Loucy (cell line): Measurements from ENCODE around the gene GPX3.

ENCODE experiments used
- H2AFZ ChIP-seq: fragments of 200-600 bp; sonication (generic); 2 replicates; pipeline ENCODE4 v1.6.0; 2016; ENCODE audit warnings: antibody characterized with exemption, mild to moderate bottlenecking, low read length, moderate library complexity
- H3F3A ChIP-seq: fragments of 200-600 bp; 2 replicates; pipeline ENCODE4 v1.6.0; 2016; ENCODE audit warnings: antibody characterized with exemption, low read depth, mild to moderate bottlenecking
- H3K27me3 ChIP-seq: fragments of 200-600 bp; sonication (generic); 2 replicates; pipeline ENCODE4 v1.6.1; 2014; ENCODE audit warnings: low read length, mild to moderate bottlenecking; ENCODE audit not compliant: insufficient read depth, poor library complexity, severe bottlenecking
- H3K36me3 ChIP-seq: fragments of 200-600 bp; sonication (generic); 2 replicates; pipeline ENCODE4 v1.6.1; 2016; ENCODE audit warnings: low read length; ENCODE audit not compliant: insufficient read depth
- H3K4me1 ChIP-seq: fragments of 200-600 bp; sonication (generic); 2 replicates; pipeline ENCODE4 v1.5.1; 2014; ENCODE audit warnings: low read length, mild to moderate bottlenecking; ENCODE audit not compliant: insufficient read depth, poor library complexity, severe bottlenecking
- H3K4me2 ChIP-seq: fragments of 200-600 bp; sonication (generic); 2 replicates; pipeline ENCODE4 v1.6.0; 2014; ENCODE audit warnings: antibody characterized with exemption, low read length, low read depth, mild to moderate bottlenecking; ENCODE audit not compliant: poor library complexity, severe bottlenecking
- H3K4me3 ChIP-seq: fragments of 200-600 bp; sonication (generic); 2 replicates; pipeline ENCODE4 v1.5.1; 2014; ENCODE audit warnings: low read length, mild to moderate bottlenecking, mixed read lengths; ENCODE audit not compliant: poor library complexity, severe bottlenecking
- H3K79me2 ChIP-seq: fragments of 200-600 bp; sonication (generic); 2 replicates; pipeline ENCODE4 v1.6.1; 2014; ENCODE audit warnings: low read length; ENCODE audit not compliant: insufficient read depth
- H3K9ac ChIP-seq: fragments of 200-600 bp; sonication (generic); 2 replicates; pipeline ENCODE4 v1.6.0; 2014; ENCODE audit warnings: mild to moderate bottlenecking, low read depth, low read length, moderate library complexity; ENCODE audit not compliant: poor library complexity, severe bottlenecking
- H3K9me2 ChIP-seq: fragments of 200-600 bp; sonication (generic); replicated peaks from 2 replicates; pipeline ENCODE4 v1.6.1; 2016; ENCODE audit warnings: low read depth, low read length, mixed read lengths
- H3K9me3 ChIP-seq: fragments of 200-600 bp; sonication (generic); 2 replicates; pipeline ENCODE4 v1.6.1; 2014; ENCODE audit warnings: mild to moderate bottlenecking, antibody characterized with exemption, low read length, low read depth; ENCODE audit not compliant: insufficient read depth
- H4K20me1 ChIP-seq: fragments of 200-600 bp; sonication (generic); 2 replicates; pipeline ENCODE4 v1.6.0; 2014; ENCODE audit warnings: antibody characterized with exemption, low read length, mild to moderate bottlenecking; ENCODE audit not compliant: insufficient read depth, poor library complexity, severe bottlenecking
- CTCF ChIP-seq: fragments of 200-600 bp; sonication (generic); conservative IDR thresholded peaks from 2 replicates; pipeline ENCODE4 v1.5.1; 2014; ENCODE audit warnings: mild to moderate bottlenecking, antibody characterized with exemption, low read length
- EZH2phosphoT487 ChIP-seq: fragments of 200-600 bp; IDR thresholded peaks from 2 replicates; pipeline ENCODE4 v1.6.1; 2018; ENCODE audit warnings: antibody characterized with exemption, mild to moderate bottlenecking, moderate library complexity, borderline replicate concordance

Gene GPX3

DNA sequence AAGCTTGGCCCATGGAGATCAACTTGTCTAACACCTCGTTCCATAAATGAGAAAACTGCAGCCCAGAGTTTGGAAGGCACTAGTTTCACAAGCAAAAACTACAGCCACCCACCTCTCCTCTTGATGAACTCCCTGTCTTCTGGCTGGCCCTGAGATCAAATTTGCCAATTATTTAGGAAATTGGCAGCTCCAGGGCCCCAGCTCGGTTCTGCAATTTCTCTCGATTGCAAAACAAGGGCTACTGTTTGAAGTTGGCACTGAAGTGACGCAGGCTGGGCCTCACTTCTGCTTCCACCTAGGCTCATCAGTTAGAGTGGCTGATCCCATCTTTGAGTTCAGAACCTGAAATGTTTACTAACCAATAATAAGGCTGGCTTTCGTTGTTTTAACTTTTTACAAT lies 3.7 kb upstream of the GPX3 start:
- Histone ChIP-seq H3K9ac (no peak overlapping the region), H3K4me1 (peaks cover 6% of the 10 kb centered on the region), H2AFZ (no peak overlapping the region), H3K9me3 (no peaks in the 10 kb centered on the region), H3F3A (no peaks in the 10 kb centered on the region), H3K36me3 (no peaks in the 10 kb centered on the region), H3K4me3 (no peak overlapping the region), H3K27me3 (no peaks in the 10 kb centered on the region), H3K4me2 (no peak overlapping the region), H4K20me1 (no peaks in the 10 kb centered on the region), H3K9me2 (no peaks in the 10 kb centered on the region), H3K79me2 (no peaks in the 10 kb centered on the region)
- no peak for TF ChIP-seq EZH2phosphoT487

GRCh38 chr5:151017897-151018296 lies 2.5 kb upstream of the GPX3 start:
- no peak overlapping the region for H2AFZ ChIP-seq

DNA sequence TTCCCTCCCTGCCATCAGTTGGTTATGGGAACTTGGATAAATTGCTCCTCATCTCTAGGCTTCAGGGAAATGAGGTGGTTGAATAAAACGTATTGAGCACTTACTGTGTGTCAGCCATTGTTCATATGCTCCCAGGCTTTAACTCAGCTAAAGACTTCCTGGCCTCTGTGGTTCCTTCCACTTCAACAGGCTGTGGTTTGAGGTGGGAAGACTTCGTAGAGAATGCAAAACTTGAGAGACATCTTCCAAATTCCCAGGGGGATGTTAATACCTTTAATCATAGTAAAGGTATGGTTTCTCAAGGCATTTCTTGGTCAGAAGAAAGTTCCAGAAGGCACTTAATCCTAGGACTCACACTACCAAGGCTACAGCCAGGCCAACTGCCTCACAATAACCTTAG lies 1.5 kb upstream of the GPX3 start:
- TF ChIP-seq EZH2phosphoT487: no peak
- TF ChIP-seq CTCF: no peak
- Histone ChIP-seq H3K9me2 (no peaks in the 10 kb centered on the region), H3K27me3 (no peaks in the 10 kb centered on the region), H4K20me1 (no peaks in the 10 kb centered on the region), H3K4me1 (peaks cover 6% of the 10 kb centered on the region), H3F3A (no peaks in the 10 kb centered on the region), H3K4me2 (no peak overlapping the region), H3K79me2 (no peaks in the 10 kb centered on the region), H2AFZ (no peak overlapping the region), H3K4me3 (no peak overlapping the region), H3K9me3 (no peaks in the 10 kb centered on the region), H3K36me3 (no peaks in the 10 kb centered on the region), H3K9ac (no peak overlapping the region)

More at GRCh38 chr5:151017897-151018296, 2.5 kb upstream of the GPX3 start:
- H4K20me1 ChIP-seq: no peaks in the 10 kb centered on the region
- H3K4me2 ChIP-seq: no peak overlapping the region
- H3K79me2 ChIP-seq: no peaks in the 10 kb centered on the region
- H3K9me3 ChIP-seq: no peaks in the 10 kb centered on the region
- TF ChIP-seq EZH2phosphoT487: no peak
- no peak for TF ChIP-seq CTCF
- no peaks in the 10 kb centered on the region for H3K36me3 ChIP-seq
- H3F3A ChIP-seq: no peaks in the 10 kb centered on the region
- H3K4me3 ChIP-seq: no peak overlapping the region
- no peaks in the 10 kb centered on the region for H3K9me2 ChIP-seq
- H3K9ac ChIP-seq: no peak overlapping the region
- no peaks in the 10 kb centered on the region for H3K27me3 ChIP-seq
- H3K4me1 ChIP-seq: peaks cover 6% of the 10 kb centered on the region

DNA sequence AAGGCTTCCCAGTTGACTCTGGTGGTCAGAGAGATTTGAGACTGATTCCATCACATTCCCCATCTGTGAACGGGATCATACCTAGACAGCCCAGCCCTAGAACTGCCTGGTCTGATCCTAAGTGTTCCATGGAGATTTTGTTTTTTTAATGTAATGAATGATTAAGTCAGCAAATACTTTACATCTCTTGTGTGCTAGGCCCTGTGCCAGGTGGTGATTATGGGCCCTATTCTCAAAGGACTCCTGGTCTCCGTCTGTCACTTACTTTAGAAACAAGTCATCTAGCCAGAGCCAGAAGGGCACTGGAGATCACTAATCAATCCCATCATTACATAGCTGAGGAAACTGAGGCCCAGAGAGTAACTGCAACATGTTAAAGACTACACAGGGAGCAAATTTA lies 1.1 kb upstream of the GPX3 start:
- no peak overlapping the region for H3K9ac ChIP-seq
- H3K36me3 ChIP-seq: no peaks in the 10 kb centered on the region
- TF ChIP-seq EZH2phosphoT487: no peak
- no peak for TF ChIP-seq CTCF
- no peaks in the 10 kb centered on the region for H3F3A ChIP-seq
- H3K4me3 ChIP-seq: no peak overlapping the region
- H3K4me2 ChIP-seq: no peak overlapping the region
- peaks cover 6% of the 10 kb centered on the region for H3K4me1 ChIP-seq
- no peaks in the 10 kb centered on the region for H3K79me2 ChIP-seq
- no peak overlapping the region for H2AFZ ChIP-seq
- H3K9me2 ChIP-seq: no peaks in the 10 kb centered on the region
- no peaks in the 10 kb centered on the region for H4K20me1 ChIP-seq
- no peaks in the 10 kb centered on the region for H3K9me3 ChIP-seq
- H3K27me3 ChIP-seq: no peaks in the 10 kb centered on the region
